Gastroesophageal sphincter (tissue), 4 donors: ENCODE data around the gene SCG2. TPM values are rescaled to one million over a fixed set of nuclear protein-coding genes. Genes with fewer than 3 reads are reported as not detected.

Source experiments
- ATAC-seq: fragments of 150-250 bp; one replicate; pipeline ENCODE4 v1.9.1; 2016; ENCODE audit warnings: mild to moderate bottlenecking, moderate library complexity
- H3K27ac ChIP-seq, 4 donors: fragments of 200-600 bp; sonication (generic) in 3 of 4; 1 replicate in 3 of 4; 2 replicates in 1 of 4; pipeline ENCODE4 v1.5.1; 2016 to 2019
- H3K27me3 ChIP-seq: fragments of 200-600 bp; sonication (generic); one replicate; pipeline ENCODE4 v1.5.1; 2019
- H3K36me3 ChIP-seq, 2 donors: fragments of 200-600 bp; sonication (generic); one replicate each; pipeline ENCODE4 v1.5.1; 2019; ENCODE audit warnings: control low read depth in 1 of 2
- H3K4me1 ChIP-seq, 3 donors: fragments of 200-600 bp; sonication (generic); 1 replicate in 2 of 3; 2 replicates in 1 of 3; pipeline ENCODE4 v1.5.1; 2016 to 2019; ENCODE audit warnings: control low read depth in 2 of 3
- H3K4me3 ChIP-seq, 2 donors: fragments of 200-600 bp; sonication (generic); one replicate each; pipeline ENCODE4 v1.5.1; 2019; ENCODE audit warnings: mild to moderate bottlenecking in 1 of 2, moderate library complexity in 1 of 2
- H3K9me3 ChIP-seq, 3 donors: fragments of 200-600 bp; sonication (generic); one replicate each; pipeline ENCODE4 v1.5.1; 2017 to 2019; ENCODE audit warnings: control low read depth in 2 of 3
- CTCF ChIP-seq, 4 experiments: fragments of 200-600 bp in 2 of 4; fragments of 450-650 bp in 2 of 4; sonication (generic) in 1 of 4; IDR thresholded peaks; one replicate each; pipeline ENCODE4 v1.5.1; 2017 to 2019; ENCODE audit warnings: antibody characterized with exemption in 4 of 4, mild to moderate bottlenecking in 2 of 4, moderate library complexity in 2 of 4
- EP300 ChIP-seq: sonication (generic); formaldehyde crosslinking; IDR thresholded peaks from one replicate; pipeline ENCODE4 v1.6.1; 2017; ENCODE audit warnings: antibody characterized with exemption, mild to moderate bottlenecking
- POLR2A ChIP-seq, 2 donors: fragments of 450-650 bp; IDR thresholded peaks; one replicate each; pipeline ENCODE4 v1.6.1; 2017; ENCODE audit warnings: antibody characterized with exemption in 2 of 2, mild to moderate bottlenecking in 2 of 2, moderate library complexity in 1 of 2
- POLR2AphosphoS5 ChIP-seq: sonication (generic); formaldehyde crosslinking; IDR thresholded peaks from one replicate; pipeline ENCODE4 v1.6.1; 2017; ENCODE audit warnings: antibody characterized with exemption
- WGBS, 2 donors: methylation state at CpG; one replicate each; pipeline ENCODE4 v1.1.5; 2018; ENCODE audit warnings: low coverage in 1 of 2; 5-methylcytosine and 5-hydroxymethylcytosine counted together
- total RNA-seq, 4 donors: library from RNA; depleted of rRNA; stranded (reverse); fragments of >200 nt; gene quantifications; one replicate each; pipeline ENCODE4 v1.1.0, GENCODE V29; 2016

Gene SCG2
- total RNA-seq, 4 donors from 2014 or later, result 0.78 to 8.4 (median 3.5) TPM

GRCh38 chr2:223589901-223590300, 12.3 kb downstream of the SCG2 start:
- 89 to 93% methylated on average over 2 of the region's 2 CpGs for WGBS, 2 donors
- no peaks in the 10 kb centered on the region for H3K9me3 ChIP-seq
- TF ChIP-seq POLR2A (IDR thresholded peaks at IDR 0.05), result no peak
- no peak for TF ChIP-seq EP300
- TF ChIP-seq CTCF (IDR thresholded peaks at IDR 0.05), result no peak
- no peak for TF ChIP-seq POLR2AphosphoS5
- H3K36me3 ChIP-seq, result no peaks in the 10 kb centered on the region
- H3K4me1 ChIP-seq, result no peaks in the 10 kb centered on the region
- H3K4me3 ChIP-seq, result no peak overlapping the region
- no peaks in the 10 kb centered on the region for H3K27me3 ChIP-seq
- no peak overlapping the region for H3K27ac ChIP-seq
- ATAC-seq, result no peak

- H3K27ac ChIP-seq, result no peak overlapping the region
- ATAC-seq, result no peak
- TF ChIP-seq POLR2AphosphoS5 (no peak), POLR2A (IDR thresholded peaks at IDR 0.05) (no peak), EP300 (no peak), CTCF (IDR thresholded peaks at IDR 0.05) (no peak)
- H3K27me3 ChIP-seq, result no peaks in the 10 kb centered on the region
- no peaks in the 10 kb centered on the region for H3K4me1 ChIP-seq
- H3K36me3 ChIP-seq, result no peaks in the 10 kb centered on the region
- 64 to 66% methylated on average over 3 of the region's 3 CpGs for WGBS, 2 donors
- no peaks in the 10 kb centered on the region for H3K9me3 ChIP-seq
- no peak overlapping the region for H3K4me3 ChIP-seq
Measured at GRCh38 chr2:223588251-223588650, 13.9 kb downstream of the SCG2 start.

GRCh38 chr2:223587301-223587700, 14.9 kb downstream of the SCG2 start:
- no peak overlapping the region for H3K4me3 ChIP-seq
- ATAC-seq, result no peak
- H3K9me3 ChIP-seq, result no peaks in the 10 kb centered on the region
- no peak for TF ChIP-seq EP300
- TF ChIP-seq POLR2A (IDR thresholded peaks at IDR 0.05), result no peak
- TF ChIP-seq POLR2AphosphoS5, result no peak
- no peak for TF ChIP-seq CTCF (IDR thresholded peaks at IDR 0.05)
- no peaks in the 10 kb centered on the region for H3K4me1 ChIP-seq
- no peaks in the 10 kb centered on the region for H3K27me3 ChIP-seq
- H3K36me3 ChIP-seq, result no peaks in the 10 kb centered on the region
- H3K27ac ChIP-seq, result no peak overlapping the region
- 77 to 82% methylated on average over 3 of the region's 3 CpGs for WGBS, 2 donors

- Histone ChIP-seq H3K4me1 (no peaks in the 10 kb centered on the region), H3K4me3 (no peak overlapping the region), H3K27me3 (no peaks in the 10 kb centered on the region), H3K36me3 (no peaks in the 10 kb centered on the region), H3K27ac (no peak overlapping the region), H3K9me3 (no peaks in the 10 kb centered on the region)
- WGBS, 2 donors, result 37 to 60% methylated on average over 2 of the region's 2 CpGs
- no peak for ATAC-seq
- TF ChIP-seq CTCF (IDR thresholded peaks at IDR 0.05), result no peak
- TF ChIP-seq POLR2AphosphoS5, result no peak
- no peak for TF ChIP-seq EP300
- TF ChIP-seq POLR2A (IDR thresholded peaks at IDR 0.05), result no peak
Measured at GRCh38 chr2:223586261-223586660, 15.9 kb downstream of the SCG2 start.

- 29 to 39% methylated on average over 3 to 4 of the region's 4 CpGs for WGBS, 2 donors
- Histone ChIP-seq H3K4me3 (no peak overlapping the region), H3K36me3 (no peaks in the 10 kb centered on the region), H3K27ac (no peak overlapping the region), H3K27me3 (no peaks in the 10 kb centered on the region), H3K4me1 (no peaks in the 10 kb centered on the region), H3K9me3 (no peaks in the 10 kb centered on the region)
- peak; percentile 41 for ATAC-seq
- TF ChIP-seq CTCF (IDR thresholded peaks at IDR 0.05) (no peak), EP300 (no peak), POLR2A (IDR thresholded peaks at IDR 0.05) (no peak), POLR2AphosphoS5 (no peak)
Measured at GRCh38 chr2:223585666-223586065, 16.5 kb downstream of the SCG2 start.
